DND-41 (cell line): ENCODE measurements around the gene G6PD.
"Not testable (repeated sequence)": the region's sequence is repeated elsewhere in the genome, so short reads cannot be mapped to it uniquely, and the experiment has no call there.

Source experiments
- ATAC-seq: fragments of 200-7000 bp; cut with Tn5 transposase; 3 replicates; pipeline ENCODE4 v1.9.1; 2021; ENCODE audit warnings: low read depth; ENCODE audit not compliant: insufficient read depth
- DNase-seq: peaks from one replicate; pipeline ENCODE4 v3.0.0-alpha.2; 2020
- H2AFZ ChIP-seq: 2 replicates; pipeline ENCODE4 v1.6.0; 2012; ENCODE audit warnings: low read depth, low read length
- H3K27ac ChIP-seq: 2 replicates; pipeline ENCODE4 v1.5.1; 2012; ENCODE audit warnings: low read length, inconsistent platforms
- H3K27me3 ChIP-seq: fragments of 200-600 bp; sonication (generic); 2 replicates; pipeline ENCODE4 v1.6.0; 2012; ENCODE audit warnings: low read length, mild to moderate bottlenecking, inconsistent platforms; ENCODE audit not compliant: insufficient read depth, poor library complexity
- H3K36me3 ChIP-seq: 2 replicates; pipeline ENCODE4 v1.5.1; 2012; ENCODE audit warnings: low read length, inconsistent platforms; ENCODE audit not compliant: insufficient read depth
- H3K4me1 ChIP-seq: 2 replicates; pipeline ENCODE4 v1.5.1; 2012; ENCODE audit warnings: mild to moderate bottlenecking, low read length; ENCODE audit not compliant: insufficient read depth
- H3K4me2 ChIP-seq: 2 replicates; pipeline ENCODE4 v1.6.0; 2012; ENCODE audit warnings: mild to moderate bottlenecking, moderate library complexity, low read length, inconsistent platforms; ENCODE audit not compliant: insufficient read depth
- H3K4me3 ChIP-seq, 2 experiments: fragments of 200-600 bp in 1 of 2; shearing (Covaris generic) in 1 of 2; 2 replicates each; pipeline ENCODE4 v1.5.1; 2012 to 2016; ENCODE audit warnings: inconsistent platforms in 2 of 2, low read length in 2 of 2, mild to moderate bottlenecking in 2 of 2, low read depth in 1 of 2, moderate library complexity in 1 of 2
- H3K79me2 ChIP-seq: 2 replicates; pipeline ENCODE4 v1.6.0; 2012; ENCODE audit warnings: low read length, inconsistent platforms; ENCODE audit not compliant: insufficient read depth
- H3K9ac ChIP-seq: 2 replicates; pipeline ENCODE4 v1.6.0; 2012; ENCODE audit warnings: low read depth, mild to moderate bottlenecking, inconsistent platforms, low read length, moderate library complexity
- H3K9me3 ChIP-seq: 2 replicates; pipeline ENCODE4 v1.5.1; 2012; ENCODE audit warnings: low read length, moderate library complexity, mild to moderate bottlenecking, inconsistent platforms; ENCODE audit not compliant: insufficient read depth, severe bottlenecking
- H4K20me1 ChIP-seq: 2 replicates; pipeline ENCODE4 v1.6.0; 2012; ENCODE audit warnings: low read length; ENCODE audit not compliant: insufficient read depth
- CTCF ChIP-seq: IDR thresholded peaks from 2 replicates; pipeline ENCODE4 v1.5.1; 2012; ENCODE audit warnings: borderline replicate concordance, low read length, moderate library complexity, mild to moderate bottlenecking; ENCODE audit not compliant: poor library complexity, severe bottlenecking; ENCODE audit errors: extremely low read depth
- EZH2 ChIP-seq: IDR thresholded peaks from 3 replicates; pipeline ENCODE4 v1.6.1; 2012; ENCODE audit warnings: borderline replicate concordance, low read depth, mild to moderate bottlenecking, moderate library complexity, low read length, inconsistent platforms; ENCODE audit not compliant: severe bottlenecking

Gene G6PD

GRCh38 chrX:154541589-154541895, 5.1 kb downstream of the G6PD start:
- Histone ChIP-seq H3K27me3 (no peaks in the 10 kb centered on the region), H3K4me2 (no peak overlapping the region), H3K27ac (no peak overlapping the region)

GRCh38 chrX:154540897-154541535, 5.6 kb downstream of the G6PD start:
- H3K27ac ChIP-seq = no peak overlapping the region
- no peaks in the 10 kb centered on the region for H3K27me3 ChIP-seq
- no peaks in the 10 kb centered on the region for H4K20me1 ChIP-seq
- H3K9me3 ChIP-seq = no peaks in the 10 kb centered on the region
- no peak overlapping the region for H3K4me3 ChIP-seq
- no peak overlapping the region for H3K9ac ChIP-seq
- no peak overlapping the region for H3K4me2 ChIP-seq
- peaks cover 21% of the 10 kb centered on the region for H3K4me1 ChIP-seq
- no peak overlapping the region for H2AFZ ChIP-seq
- H3K79me2 ChIP-seq = peaks cover 7% of the 10 kb centered on the region
- TF ChIP-seq CTCF (no peak), EZH2 (no peak)
- DNase-seq (no peak), ATAC-seq (no peak)
- peaks cover 23% of the 10 kb centered on the region for H3K36me3 ChIP-seq

More at GRCh38 chrX:154541589-154541895, 5.1 kb downstream of the G6PD start:
- H2AFZ ChIP-seq = no peak overlapping the region
- peaks cover 22% of the 10 kb centered on the region for H3K36me3 ChIP-seq
- TF ChIP-seq EZH2 = no peak
- no peak for TF ChIP-seq CTCF
- no peak overlapping the region for H3K4me3 ChIP-seq
- no peaks in the 10 kb centered on the region for H4K20me1 ChIP-seq
- H3K9me3 ChIP-seq = no peaks in the 10 kb centered on the region
- H3K4me1 ChIP-seq = peaks cover 26% of the 10 kb centered on the region
- H3K9ac ChIP-seq = no peak overlapping the region; the same call in 1 of the 2 replicates
- peaks cover 12% of the 10 kb centered on the region for H3K79me2 ChIP-seq
- DNase-seq (no peak), ATAC-seq (no peak)

GRCh38 chrX:154540365-154540764, 6.3 kb downstream of the G6PD start:
- H3K9ac ChIP-seq, H3K4me2 ChIP-seq, H3K79me2 ChIP-seq, H3K4me3 ChIP-seq, ATAC-seq, H3K27ac ChIP-seq, H3K9me3 ChIP-seq, DNase-seq, H2AFZ ChIP-seq, H3K27me3 ChIP-seq, H4K20me1 ChIP-seq: not testable (repeated sequence)
- peaks cover 29% of the 10 kb centered on the region for H3K36me3 ChIP-seq
- peaks cover 15% of the 10 kb centered on the region; the same call in 1 of the 2 replicates for H3K4me1 ChIP-seq

GRCh38 chrX:154539077-154539476, 7.6 kb downstream of the G6PD start:
- H3K4me3 ChIP-seq = no peak overlapping the region
- no peaks in the 10 kb centered on the region for H3K9me3 ChIP-seq
- peaks cover 31% of the 10 kb centered on the region for H3K36me3 ChIP-seq
- H3K4me1 ChIP-seq = peaks cover 9% of the 10 kb centered on the region
- H3K9ac ChIP-seq = no peak overlapping the region
- H3K79me2 ChIP-seq = no peaks in the 10 kb centered on the region
- H3K27me3 ChIP-seq = no peaks in the 10 kb centered on the region
- no peak overlapping the region for H3K27ac ChIP-seq
- TF ChIP-seq CTCF (no peak), EZH2 (no peak)
- no peak overlapping the region for H2AFZ ChIP-seq
- ATAC-seq (no peak), DNase-seq (no peak)
- no peak overlapping the region for H3K4me2 ChIP-seq
- H4K20me1 ChIP-seq = no peaks in the 10 kb centered on the region
